HG03354 (cell line): ENCODE data around the gene RPL41.
"Not testable (repeated sequence)": the region's sequence is repeated elsewhere in the genome, so short reads cannot be mapped to it uniquely, and the experiment has no call there.

Source experiments
- ATAC-seq: cut with Tn5 transposase; IDR thresholded peaks from one replicate; pipeline ENCODE4 v1.9.1; 2021; ENCODE audit warnings: mild to moderate bottlenecking; ENCODE audit not compliant: unreplicated experiment, poor library complexity, severe bottlenecking

Gene RPL41

GRCh38 chr12:56152132-56152755 lies 35.8 kb downstream of the RPL41 start, which contains the start of gene MYL6B:
Gene MYL6B, plus strand, starts transcription at chr12:56152587. Its CDS starts 1,332 bp downstream, at chr12:56153919.
- ATAC-seq = peak; percentile 83

- ATAC-seq = no peak
Measured at GRCh38 chr12:56152756-56153677, 36.6 kb downstream of the RPL41 start.

GRCh38 chr12:56153678-56154065 lies 37.2 kb downstream of the RPL41 start:
- no peak for ATAC-seq

- ATAC-seq = no peak
Measured at GRCh38 chr12:56154246-56154771, 37.9 kb downstream of the RPL41 start.

GRCh38 chr12:56154818-56155217 lies 38.4 kb downstream of the RPL41 start:
- no peak for ATAC-seq

- ATAC-seq = no peak
Measured at GRCh38 chr12:56155256-56155845, 38.9 kb downstream of the RPL41 start.

- ATAC-seq = not testable (repeated sequence)
Measured at GRCh38 chr12:56156464-56157200, 40.2 kb downstream of the RPL41 start.

- peak; percentile 48 for ATAC-seq
Measured at GRCh38 chr12:56157201-56158028, 41.0 kb downstream of the RPL41 start.

- peak; percentile 89 for ATAC-seq
Measured at GRCh38 chr12:56158029-56158925, 41.8 kb downstream of the RPL41 start, which contains the start of gene MYL6. Gene MYL6, plus strand, starts transcription at chr12:56158359. Its CDS starts 43 bp downstream, at chr12:56158402.

- ATAC-seq = no peak
Measured at GRCh38 chr12:56158926-56159461, 42.6 kb downstream of the RPL41 start.

GRCh38 chr12:56159482-56160192 lies 43.2 kb downstream of the RPL41 start:
- ATAC-seq = no peak

GRCh38 chr12:56160193-56160763 lies 43.8 kb downstream of the RPL41 start:
- no peak for ATAC-seq

- no peak for ATAC-seq
Measured at GRCh38 chr12:56160894-56161689, 44.7 kb downstream of the RPL41 start.

GRCh38 chr12:56161690-56162351 lies 45.4 kb downstream of the RPL41 start:
- ATAC-seq = no peak
